Natural killer cell treated with Interleukin-12 subunit alpha and Interleukin-12 subunit beta and Interleukin-15 and Interleukin-18, amount 100 ng/mL, for 72 hours (primary cell): Measurements from ENCODE around the gene RPL32. TPM values are rescaled to one million over a fixed set of nuclear protein-coding genes. Genes with fewer than 3 reads are reported as not detected.

Experiments
- ATAC-seq, 2 donors: fragments of 150-1000 bp; cut with Tn5 transposase in 1 of 2; sonication (Bioruptor Pico), chemical (Tn5 transposase) in 1 of 2; 2 replicates each; pipeline ENCODE4 v1.10.0; 2021
- DNase-seq: peaks from one replicate; pipeline ENCODE4 v3.0.0; 2022; ENCODE audit warnings: low spot score
- H3K27ac Mint-ChIP-seq, 2 donors: 1 replicate in 1 of 2; 2 replicates in 1 of 2; pipeline ENCODE4 v1.8.0; 2022; ENCODE audit warnings: mixed read lengths in 2 of 2, mild to moderate bottlenecking in 1 of 2, moderate library complexity in 1 of 2
- H3K27me3 Mint-ChIP-seq, 2 donors: 1 replicate in 1 of 2; 2 replicates in 1 of 2; pipeline ENCODE4 v1.8.0; 2022; ENCODE audit warnings: mixed read lengths in 2 of 2
- H3K36me3 Mint-ChIP-seq: one replicate; pipeline ENCODE4 v1.8.0; 2022; ENCODE audit warnings: mixed read lengths
- H3K4me1 Mint-ChIP-seq, 2 donors: 1 replicate in 1 of 2; 2 replicates in 1 of 2; pipeline ENCODE4 v1.8.0; 2022; ENCODE audit warnings: low read depth in 2 of 2, mixed read lengths in 2 of 2, mild to moderate bottlenecking in 1 of 2
- H3K4me3 Mint-ChIP-seq: one replicate; pipeline ENCODE4 v1.8.0; 2022; ENCODE audit warnings: mixed read lengths
- H3K9me3 Mint-ChIP-seq: 2 replicates; pipeline ENCODE4 v1.8.0; 2022; ENCODE audit warnings: mixed read lengths
- total RNA-seq, 2 donors: library from RNA; stranded (reverse); gene quantifications; one replicate each; pipeline ENCODE4 v1.2.3, GENCODE V29; 2022

The RPL32 gene
- total RNA-seq, 2 donors from 2014 or later, result 1,132 to 1,133 TPM

GRCh38 chr3:12815719-12816118 is 25.6 kb downstream of the RPL32 start:
- DNase-seq, result no peak
- Mint-ChIP-seq H3K27me3 (no peaks in the 10 kb centered on the region), H3K4me3 (no peak overlapping the region), H3K4me1 (peaks cover 0 to 1% of the 10 kb centered on the region in 2 donors), H3K9me3 (no peaks in the 10 kb centered on the region), H3K36me3 (no peaks in the 10 kb centered on the region), H3K27ac (no peak overlapping the region)
- no peak for ATAC-seq

GRCh38 chr3:12815078-12815477 is 26.3 kb downstream of the RPL32 start:
- no peak overlapping the region for H3K27ac Mint-ChIP-seq
- ATAC-seq (no peak), DNase-seq (no peak)
- no peaks in the 10 kb centered on the region for H3K9me3 Mint-ChIP-seq
- no peaks in the 10 kb centered on the region for H3K36me3 Mint-ChIP-seq
- peaks cover 0 to 3% of the 10 kb centered on the region in 2 donors for H3K4me1 Mint-ChIP-seq
- H3K4me3 Mint-ChIP-seq, result no peak overlapping the region
- no peaks in the 10 kb centered on the region for H3K27me3 Mint-ChIP-seq

- DNase-seq (no peak), ATAC-seq (no peak)
- Mint-ChIP-seq H3K27ac (no peak overlapping the region), H3K36me3 (no peaks in the 10 kb centered on the region), H3K9me3 (no peaks in the 10 kb centered on the region), H3K4me3 (no peak overlapping the region), H3K27me3 (no peaks in the 10 kb centered on the region), H3K4me1 (peaks cover 6 to 8% of the 10 kb centered on the region in 2 donors)
Measured at GRCh38 chr3:12813967-12814366, 27.4 kb downstream of the RPL32 start.

GRCh38 chr3:12812812-12813211 is 28.6 kb downstream of the RPL32 start:
- DNase-seq, result no peak
- Mint-ChIP-seq H3K36me3 (no peaks in the 10 kb centered on the region), H3K27me3 (peaks cover 0 to 3% of the 10 kb centered on the region in 2 donors), H3K4me3 (no peak overlapping the region), H3K27ac (no peak overlapping the region), H3K9me3 (no peaks in the 10 kb centered on the region), H3K4me1 (peaks cover 8 to 10% of the 10 kb centered on the region in 2 donors)
- ATAC-seq, result no peak

GRCh38 chr3:12810961-12811360 is 30.4 kb downstream of the RPL32 start:
- ATAC-seq (no peak), DNase-seq (no peak)
- peaks cover 8 to 10% of the 10 kb centered on the region in 2 donors for H3K4me1 Mint-ChIP-seq
- H3K9me3 Mint-ChIP-seq, result no peaks in the 10 kb centered on the region
- H3K36me3 Mint-ChIP-seq, result no peaks in the 10 kb centered on the region
- H3K4me3 Mint-ChIP-seq, result no peak overlapping the region
- no peak overlapping the region for H3K27ac Mint-ChIP-seq
- peaks cover 0 to 3% of the 10 kb centered on the region in 2 donors for H3K27me3 Mint-ChIP-seq

- Mint-ChIP-seq H3K27ac (no peak overlapping the region), H3K4me1 (peaks cover 8 to 10% of the 10 kb centered on the region in 2 donors), H3K36me3 (no peaks in the 10 kb centered on the region), H3K4me3 (peak overlapping the region; percentile 30), H3K27me3 (peaks cover 0 to 3% of the 10 kb centered on the region in 2 donors), H3K9me3 (no peaks in the 10 kb centered on the region)
- DNase-seq, result peak; percentile 94
- peak; percentile 99 to 100 for ATAC-seq
Measured at GRCh38 chr3:12810013-12810780, 31.2 kb downstream of the RPL32 start.

- DNase-seq (no peak), ATAC-seq (no peak)
- H3K27ac Mint-ChIP-seq, result no peak overlapping the region
- H3K4me3 Mint-ChIP-seq, result peak overlapping the region; percentile 75
- H3K9me3 Mint-ChIP-seq, result no peaks in the 10 kb centered on the region
- H3K27me3 Mint-ChIP-seq, result peaks cover 0 to 3% of the 10 kb centered on the region in 2 donors
- no peaks in the 10 kb centered on the region for H3K36me3 Mint-ChIP-seq
- peaks cover 8 to 10% of the 10 kb centered on the region in 2 donors for H3K4me1 Mint-ChIP-seq
Measured at GRCh38 chr3:12809435-12809834, 31.9 kb downstream of the RPL32 start.

GRCh38 chr3:12809001-12809400 is 32.4 kb downstream of the RPL32 start:
- Mint-ChIP-seq H3K36me3 (no peaks in the 10 kb centered on the region), H3K9me3 (no peaks in the 10 kb centered on the region), H3K27me3 (peaks cover 0 to 3% of the 10 kb centered on the region in 2 donors), H3K4me1 (peaks cover 8 to 10% of the 10 kb centered on the region in 2 donors), H3K27ac (no peak overlapping the region), H3K4me3 (peak overlapping the region; percentile 75)
- ATAC-seq (no peak), DNase-seq (no peak)

GRCh38 chr3:12808587-12808986 is 32.8 kb downstream of the RPL32 start:
- Mint-ChIP-seq H3K4me1 (peaks cover 8 to 10% of the 10 kb centered on the region in 2 donors), H3K9me3 (no peaks in the 10 kb centered on the region), H3K4me3 (peak overlapping the region; percentile 75), H3K36me3 (no peaks in the 10 kb centered on the region), H3K27ac (no peak overlapping the region), H3K27me3 (peaks cover 0 to 3% of the 10 kb centered on the region in 2 donors)
- DNase-seq (no peak), ATAC-seq (no peak)

GRCh38 chr3:12807601-12808359 is 33.6 kb downstream of the RPL32 start:
- H3K4me3 Mint-ChIP-seq, result no peak overlapping the region
- H3K9me3 Mint-ChIP-seq, result no peaks in the 10 kb centered on the region
- no peak for ATAC-seq
- peaks cover 0 to 3% of the 10 kb centered on the region in 2 donors for H3K27me3 Mint-ChIP-seq
- no peaks in the 10 kb centered on the region for H3K36me3 Mint-ChIP-seq
- H3K27ac Mint-ChIP-seq, result no peak overlapping the region
- no peak for DNase-seq
- H3K4me1 Mint-ChIP-seq, result peaks cover 8 to 10% of the 10 kb centered on the region in 2 donors

GRCh38 chr3:12807066-12807465 is 34.3 kb downstream of the RPL32 start:
- Mint-ChIP-seq H3K9me3 (no peaks in the 10 kb centered on the region), H3K36me3 (no peaks in the 10 kb centered on the region), H3K27me3 (peaks cover 0 to 3% of the 10 kb centered on the region in 2 donors), H3K4me3 (no peak overlapping the region), H3K4me1 (peaks cover 8 to 10% of the 10 kb centered on the region in 2 donors), H3K27ac (no peak overlapping the region)
- DNase-seq, result no peak
- ATAC-seq, result no peak

GRCh38 chr3:12803371-12803770 is 38.0 kb downstream of the RPL32 start:
- no peak for ATAC-seq
- H3K4me1 Mint-ChIP-seq, result no peaks in the 10 kb centered on the region
- H3K4me3 Mint-ChIP-seq, result no peak overlapping the region
- H3K27ac Mint-ChIP-seq, result no peak overlapping the region
- no peaks in the 10 kb centered on the region for H3K27me3 Mint-ChIP-seq
- no peak for DNase-seq
- no peaks in the 10 kb centered on the region for H3K36me3 Mint-ChIP-seq
- no peaks in the 10 kb centered on the region for H3K9me3 Mint-ChIP-seq

- H3K36me3 Mint-ChIP-seq, result no peaks in the 10 kb centered on the region
Measured at GRCh38 chr3:12799525-12800440, 41.6 kb downstream of the RPL32 start.

More at GRCh38 chr3:12799525-12800440, 41.6 kb downstream of the RPL32 start:
- no peak overlapping the region for H3K27ac Mint-ChIP-seq
- H3K4me3 Mint-ChIP-seq, result no peak overlapping the region
- H3K27me3 Mint-ChIP-seq, result peaks cover 0 to 9% of the 10 kb centered on the region in 2 donors
- ATAC-seq, result no peak
- H3K9me3 Mint-ChIP-seq, result no peaks in the 10 kb centered on the region
- peaks cover 0 to 6% of the 10 kb centered on the region in 2 donors for H3K4me1 Mint-ChIP-seq
- DNase-seq, result no peak
